Suprapubic skin (tissue), 4 donors: ENCODE results near the gene FAM237A.

ENCODE experiments used
- EP300 ChIP-seq: sonication (generic); formaldehyde crosslinking; IDR thresholded peaks from one replicate; pipeline ENCODE4 v1.6.1; 2017; ENCODE audit warnings: antibody characterized with exemption
- POLR2A ChIP-seq, 2 donors: fragments of 450-650 bp; IDR thresholded peaks; one replicate each; pipeline ENCODE4 v1.6.1; 2017; ENCODE audit warnings: antibody characterized with exemption in 2 of 2, mild to moderate bottlenecking in 2 of 2, moderate library complexity in 2 of 2
- POLR2AphosphoS5 ChIP-seq, 3 donors: sonication (generic); formaldehyde crosslinking; IDR thresholded peaks; one replicate each; pipeline ENCODE4 v1.6.1; 2017; ENCODE audit warnings: antibody characterized with exemption in 3 of 3
- TF ChIP-seq, protein P1 (sequence below), 2 donors: fragments of 200-600 bp in 1 of 2; fragments of 450-650 bp in 1 of 2; sonication (generic) in 1 of 2; IDR thresholded peaks; one replicate each; pipeline ENCODE4 v1.5.1; 2016 to 2019; ENCODE audit warnings: antibody characterized with exemption in 2 of 2, mild to moderate bottlenecking in 1 of 2, moderate library complexity in 1 of 2

DNA sequence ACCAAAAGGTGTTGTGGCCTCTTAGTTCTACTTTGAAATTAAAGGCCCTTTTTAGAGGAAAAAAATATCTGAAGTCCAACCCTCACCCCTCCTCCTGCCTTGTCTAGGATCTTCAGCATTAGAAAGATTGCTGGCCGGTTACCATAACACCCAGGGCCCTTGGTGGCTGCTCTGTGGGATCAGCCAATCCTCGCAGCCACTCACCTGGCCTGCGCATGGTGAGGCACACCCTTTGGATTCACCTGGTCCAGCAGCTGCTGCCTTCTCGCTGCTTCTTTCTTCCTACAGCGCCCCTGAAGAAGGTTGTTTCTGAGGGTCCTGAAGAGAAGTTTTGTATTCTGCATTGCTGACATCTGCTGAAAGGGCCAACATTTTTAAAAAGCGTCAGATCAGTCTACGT, 50.7 kb downstream of the FAM237A start:
- TF ChIP-seq, protein P1, sequence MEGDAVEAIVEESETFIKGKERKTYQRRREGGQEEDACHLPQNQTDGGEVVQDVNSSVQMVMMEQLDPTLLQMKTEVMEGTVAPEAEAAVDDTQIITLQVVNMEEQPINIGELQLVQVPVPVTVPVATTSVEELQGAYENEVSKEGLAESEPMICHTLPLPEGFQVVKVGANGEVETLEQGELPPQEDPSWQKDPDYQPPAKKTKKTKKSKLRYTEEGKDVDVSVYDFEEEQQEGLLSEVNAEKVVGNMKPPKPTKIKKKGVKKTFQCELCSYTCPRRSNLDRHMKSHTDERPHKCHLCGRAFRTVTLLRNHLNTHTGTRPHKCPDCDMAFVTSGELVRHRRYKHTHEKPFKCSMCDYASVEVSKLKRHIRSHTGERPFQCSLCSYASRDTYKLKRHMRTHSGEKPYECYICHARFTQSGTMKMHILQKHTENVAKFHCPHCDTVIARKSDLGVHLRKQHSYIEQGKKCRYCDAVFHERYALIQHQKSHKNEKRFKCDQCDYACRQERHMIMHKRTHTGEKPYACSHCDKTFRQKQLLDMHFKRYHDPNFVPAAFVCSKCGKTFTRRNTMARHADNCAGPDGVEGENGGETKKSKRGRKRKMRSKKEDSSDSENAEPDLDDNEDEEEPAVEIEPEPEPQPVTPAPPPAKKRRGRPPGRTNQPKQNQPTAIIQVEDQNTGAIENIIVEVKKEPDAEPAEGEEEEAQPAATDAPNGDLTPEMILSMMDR (IDR thresholded peaks at IDR 0.05) = no peak
- TF ChIP-seq EP300 (no peak), POLR2AphosphoS5 (IDR thresholded peaks at IDR 0.05) (no peak), POLR2A (IDR thresholded peaks at IDR 0.05) (no peak)
